K562 (cell line): Measurements from ENCODE around the gene RAD50. TPM values are rescaled to one million over a fixed set of nuclear protein-coding genes. Genes with fewer than 3 reads are reported as not detected.

Experiments used
- ATAC-seq: fragments of 200-7000 bp; cut with Tn5 transposase; 3 replicates; pipeline ENCODE4 v1.9.1; 2020; ENCODE audit warnings: moderate library complexity
- BruUV-seq: library from RNA; stranded (reverse); fragments of 400-500 nt; replicated peaks from 2 replicates; lab custom pipeline; 2021; lab: Mats Ljungman, UMichigan
- CTCF ChIA-PET: fragments of 300-600 bp; formaldehyde crosslinking; extraction: SDS; loops from one replicate; lab custom pipeline; 2021; ENCODE audit warnings: low intra/inter-chr PET ratio; lab: Yijun Ruan, JAX
- POLR2A ChIA-PET: fragments of 300-600, 350-650 bp; sonication (Branson Sonifier 250); formaldehyde crosslinking; extraction: SDS; loops from one replicate; lab custom pipeline; 2021; ENCODE audit warnings: antibody characterized with exemption, inconsistent platforms; lab: Yijun Ruan, JAX
- DNase-seq, 4 experiments: peaks; one replicate each; pipeline versions ENCODE4 v3.0.0 to v3.0.0-alpha.2; 2011 to 2018; ENCODE audit warnings: low spot score in 3 of 4, mixed read lengths in 3 of 4; ENCODE audit errors: extremely low read depth in 1 of 4
- FAIRE-seq: peaks from 2 replicates; lab custom pipeline; 2011; peaks lifted over from hg19 to GRCh38; lab: Jason Lieb, UNC
- H2AFZ ChIP-seq: 2 replicates; pipeline ENCODE4 v1.6.0; 2011; ENCODE audit warnings: low read depth, low read length, control low read depth, inconsistent platforms
- H3K27ac ChIP-seq: fragments of 200-600 bp; 3 replicates; pipeline ENCODE4 v1.8.0; 2011; ENCODE audit warnings: low read depth, mild to moderate bottlenecking, control low read depth, inconsistent platforms, low read length, moderate library complexity, mixed read lengths; ENCODE audit errors: extremely low read depth
- H3K27me3 ChIP-seq, 2 experiments: fragments of 300-600 bp in 1 of 2; 2 replicates in 1 of 2; 3 replicates in 1 of 2; pipeline versions ENCODE4 v1.6.0 to v1.8.0; 2011; ENCODE audit warnings: inconsistent platforms in 2 of 2, low read length in 2 of 2, mild to moderate bottlenecking in 1 of 2, mixed read lengths in 1 of 2, moderate library complexity in 1 of 2; ENCODE audit not compliant: control insufficient read depth in 2 of 2, insufficient read depth in 2 of 2
- H3K36me3 ChIP-seq: fragments of 300-600 bp; 3 replicates; pipeline ENCODE4 v1.8.0; 2011; ENCODE audit warnings: mild to moderate bottlenecking, low read length, inconsistent platforms; ENCODE audit not compliant: control insufficient read depth, insufficient read depth
- H3K4me1 ChIP-seq, 2 experiments: fragments of 200-600 bp in 1 of 2; replicated peaks in 1 of 2; 2 replicates in 1 of 2; 3 replicates in 1 of 2; pipeline versions ENCODE4 v1.5.1 to v1.8.0; 2011; ENCODE audit warnings: inconsistent platforms in 2 of 2, low read length in 2 of 2, mild to moderate bottlenecking in 1 of 2, mixed read lengths in 1 of 2, moderate library complexity in 1 of 2; ENCODE audit not compliant: control insufficient read depth in 2 of 2, insufficient read depth in 2 of 2
- H3K4me2 ChIP-seq: 2 replicates; pipeline ENCODE4 v1.6.1; 2011; ENCODE audit warnings: low read length, control low read depth, inconsistent platforms, mixed read lengths; ENCODE audit not compliant: insufficient read depth
- H3K4me3 ChIP-seq: fragments of 200-600 bp; sonication (generic), shearing (Covaris generic); 2 replicates; pipeline ENCODE4 v1.5.1; 2016; ENCODE audit warnings: control low read depth, inconsistent platforms
- H3K79me2 ChIP-seq: fragments of 200-600 bp; 3 replicates; pipeline ENCODE4 v1.8.0; 2011; ENCODE audit warnings: low read length, inconsistent platforms; ENCODE audit not compliant: control insufficient read depth, insufficient read depth
- H3K9ac ChIP-seq, 2 experiments: 2 replicates each; pipeline versions ENCODE4 v1.6.0 to v1.6.1; 2011; ENCODE audit warnings: low read depth in 2 of 2, low read length in 2 of 2, control low read depth in 1 of 2, inconsistent platforms in 1 of 2, mild to moderate bottlenecking in 1 of 2, mixed read lengths in 1 of 2; ENCODE audit not compliant: insufficient read depth in 1 of 2
- H3K9me1 ChIP-seq: one replicate; pipeline ENCODE4 v1.6.0; 2011; ENCODE audit warnings: inconsistent platforms, mild to moderate bottlenecking, low read length, moderate library complexity; ENCODE audit not compliant: control insufficient read depth, insufficient read depth
- H3K9me3 ChIP-seq: replicated peaks from 2 replicates; pipeline ENCODE4 v1.5.1; 2011; ENCODE audit warnings: low read depth, low read length, inconsistent platforms; ENCODE audit not compliant: control insufficient read depth, insufficient read depth
- H4K20me1 ChIP-seq: replicated peaks from 2 replicates; pipeline ENCODE4 v1.6.1; 2011; ENCODE audit warnings: low read length, inconsistent platforms, mixed read lengths; ENCODE audit not compliant: control insufficient read depth, insufficient read depth
- ARID2 ChIP-seq: fragments of 450-650 bp; IDR thresholded peaks from 2 replicates; pipeline ENCODE4 v1.6.1; 2017; ENCODE audit warnings: antibody characterized with exemption, mild to moderate bottlenecking
- CREB1 ChIP-seq, 2 experiments: sonication (generic) in 1 of 2; formaldehyde crosslinking in 1 of 2; IDR thresholded peaks; 2 replicates each; pipeline versions ENCODE4 v1.6.1 to v1.8.0; 2012 to 2022; ENCODE audit warnings: inconsistent platforms in 1 of 2, mild to moderate bottlenecking in 1 of 2, missing genetic modification reagents in 1 of 2, moderate library complexity in 1 of 2
- DIDO1 ChIP-seq: fragments of 450-650 bp; IDR thresholded peaks from 2 replicates; pipeline ENCODE4 v1.6.1; 2016; ENCODE audit warnings: low read depth, missing biosample characterization, missing genetic modification characterization
- DPF2 ChIP-seq: fragments of 450-650 bp; IDR thresholded peaks from 2 replicates; pipeline ENCODE4 v1.6.1; 2016
- ETV1 ChIP-seq: fragments of 450-650 bp; conservative IDR thresholded peaks from 2 replicates; pipeline ENCODE4 v1.6.1; 2016; ENCODE audit warnings: missing genetic modification characterization, control low read depth, low read depth, missing compliant biosample characterization
- FOSL1 ChIP-seq: fragments of 200-800 bp; sonication (Bioruptor generic); conservative IDR thresholded peaks from 2 replicates; pipeline ENCODE4 v1.6.1; 2016; ENCODE audit warnings: missing genetic modification characterization, missing compliant biosample characterization
- HDAC1 ChIP-seq, 2 experiments: fragments of 450-650 bp; IDR thresholded peaks; 2 replicates each; pipeline ENCODE4 v1.6.1; 2016 to 2017; ENCODE audit warnings: inconsistent platforms in 1 of 2, mild to moderate bottlenecking in 1 of 2, moderate library complexity in 1 of 2
- JUNB ChIP-seq: fragments of 450-650 bp; formaldehyde crosslinking; conservative IDR thresholded peaks from 2 replicates; pipeline ENCODE4 v1.4.0; 2020; ENCODE audit warnings: mild to moderate bottlenecking
- MNT ChIP-seq, 2 experiments: fragments of 450-650 bp; conservative IDR thresholded peaks; 2 replicates each; pipeline ENCODE4 v1.6.1; 2017; ENCODE audit warnings: mild to moderate bottlenecking in 2 of 2, moderate library complexity in 2 of 2
- NFXL1 ChIP-seq: fragments of 450-650 bp; formaldehyde crosslinking; IDR thresholded peaks from 2 replicates; pipeline ENCODE4 v1.4.0; 2021; ENCODE audit warnings: mild to moderate bottlenecking
- TBL1XR1 ChIP-seq, 2 experiments: IDR thresholded peaks; 2 replicates each; pipeline ENCODE4 v1.6.1; 2012; ENCODE audit warnings: improper control_type of control experiment in 2 of 2, low read length in 2 of 2, mild to moderate bottlenecking in 1 of 2
- TEAD4 ChIP-seq, 2 experiments: sonication (generic) in 1 of 2; formaldehyde crosslinking in 1 of 2; IDR thresholded peaks; 2 replicates each; pipeline versions ENCODE4 v1.6.1 to v1.8.0; 2012 to 2022; ENCODE audit warnings: borderline replicate concordance in 1 of 2, inconsistent platforms in 1 of 2, low read length in 1 of 2, mild to moderate bottlenecking in 1 of 2, missing genetic modification reagents in 1 of 2
- ZNF12 ChIP-seq: sonication (generic); formaldehyde crosslinking; IDR thresholded peaks from 2 replicates; pipeline ENCODE4 v1.4.0; 2020; ENCODE audit warnings: mild to moderate bottlenecking, missing genetic modification reagents
- ZNF316 ChIP-seq: fragments of 450-650 bp; IDR thresholded peaks from 2 replicates; pipeline ENCODE4 v1.6.1; 2016
- ZNF436 ChIP-seq: fragments of 250-450, 450-650 bp; sonication (Bioruptor Pico); formaldehyde crosslinking; IDR thresholded peaks from 2 replicates; pipeline ENCODE4 v1.7.0; 2020; ENCODE audit warnings: mild to moderate bottlenecking
- WGBS: fragments of 100-300 bp; shearing (Covaris generic); methylation state at CpG from one replicate; pipeline ENCODE4 v1.1.6; 2016; ENCODE audit warnings: low coverage, mixed read lengths; ENCODE audit not compliant: insufficient coverage; ENCODE audit errors: missing lambda C conversion rate; 5-methylcytosine and 5-hydroxymethylcytosine counted together
- in situ Hi-C: fragments of 300-500 bp; cut with MboI; formaldehyde crosslinking; loops from 4 replicates; pipeline ENCODE4 v1.15.0; 2018; ENCODE audit warnings: inconsistent platforms, mixed read lengths
- intact Hi-C: fragments of 100-400 bp; cut with micrococcal nuclease; formaldehyde crosslinking; loops from 2 replicates; pipeline ENCODE4 v1.14.2; 2022
- polyA plus RNA-seq, 8 experiments: library from polyadenylated mRNA; depleted of rRNA in 4 of 8; stranded (reverse) in 5 of 8; unstranded in 3 of 8; fragments of >200 nt; fragmentation: Nextera tagmentation in 2 of 8; fragmentation: Illumina TruSeq in 1 of 8; extraction: Ambion mirVana in 2 of 8; extraction: Trizol in 1 of 8; gene quantifications; 2 replicates each; pipeline versions ENCODE4 v1.2.1 to v1.2.3, GENCODE V29; 2011 to 2014; ENCODE audit warnings: inconsistent platforms in 1 of 8, missing spikeins in 1 of 8
- total RNA-seq, 7 experiments: library from RNA; depleted of rRNA in 6 of 7; stranded (reverse); fragments of >200 nt in 6 of 7; fragmentation: Illumina TruSeq in 2 of 7; extraction: Trizol in 2 of 7; gene quantifications; 2 replicates each; pipeline versions ENCODE4 v1.2.1 to v1.2.3, GENCODE V29; 2011 to 2021; ENCODE audit warnings: low replicate concordance in 1 of 7
- TF ChIP-seq, protein P1 (sequence below): fragments of 450-650 bp; IDR thresholded peaks from one replicate; pipeline ENCODE4 v1.6.1; 2018; ENCODE audit warnings: mild to moderate bottlenecking, moderate library complexity; ENCODE audit not compliant: partially characterized antibody
- TF ChIP-seq, protein P2 (sequence below): fragments of 250-450 bp; sonication (Bioruptor Pico); IDR thresholded peaks from 2 replicates; pipeline ENCODE4 v1.4.0; 2020

Gene RAD50
- total and polyA plus RNA-seq, 9 of the 15 experiments (the other 6 are each of a cell fraction or from before 2014, with no cell fraction given), result 15.3 to 74.2 (median 44.1) TPM

DNA sequence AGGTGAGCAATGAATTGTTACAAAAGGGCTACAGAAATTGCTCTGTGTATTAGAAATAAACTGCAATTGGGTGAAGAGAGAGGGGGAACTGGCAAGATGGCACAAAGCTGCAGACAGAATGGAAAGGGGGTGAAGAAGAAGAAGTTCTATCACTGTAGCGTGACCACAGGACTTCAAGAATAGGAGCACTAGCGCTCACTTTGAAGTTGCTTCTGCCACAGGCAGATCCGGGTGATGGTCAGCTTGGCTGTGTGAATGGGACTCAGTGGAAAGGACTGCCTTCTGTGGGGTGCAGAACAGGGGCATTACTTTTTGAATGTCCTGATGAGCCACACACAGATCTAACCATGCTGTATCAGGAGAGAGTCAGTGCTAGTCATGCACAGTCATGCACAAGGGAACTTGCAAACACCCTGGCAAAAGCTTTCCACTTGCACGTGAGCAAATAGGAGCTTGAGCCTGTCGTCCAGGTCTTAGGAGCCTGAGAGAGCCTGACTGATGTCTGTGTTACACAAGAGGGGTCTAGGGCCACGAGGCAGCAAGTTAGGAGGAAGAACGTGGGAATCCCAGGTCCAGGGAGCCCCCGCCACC, 29.7 kb upstream of the RAD50 start:
- WGBS, result 42% methylated on average over 8 of the region's 8 CpGs
- intact Hi-C loops, result loop anchor here (1.0 to 5.0 kb wide), 5 partner anchors 65 to 356 kb away; no protein-coding TSS in a partner anchor
- no TSS peak for BruUV-seq
- TF ChIP-seq MNT (conservative IDR thresholded peaks at IDR 0.05) (peak in 1 of 2 experiments; percentile 1; a peak in 1 of 4 replicates), NFXL1 (0 out of 2 replicates have a peak, but pooled peaks have one; percentile 60), TBL1XR1 (IDR thresholded peaks at IDR 0.05; ENCODE audit: low read length in 2 of 2) (no peak), HDAC1 (IDR thresholded peaks at IDR 0.05) (peak in 1 of 2 experiments; percentile 19; a peak in 1 of 4 replicates), CREB1 (IDR thresholded peaks at IDR 0.05) (no peak), CREB1 (CRISPR knock-in tag; IDR thresholded peaks at IDR 0.05) (peak; percentile 3; the same call in 1 of the 2 replicates), ZNF316 (peak; percentile 73), ZNF12 (0 out of 2 replicates have a peak, but pooled peaks have one; percentile 32), FOSL1 (no peak), ZNF436 (CRISPR knock-in tag) (0 out of 2 replicates have a peak, but pooled peaks have one; percentile 25), ETV1 (tag) (peak; percentile 10; the same call in 1 of the 2 replicates), TEAD4 (IDR thresholded peaks at IDR 0.05; ENCODE audit: low read length) (no peak), TEAD4 (CRISPR knock-in tag; IDR thresholded peaks at IDR 0.05; ENCODE audit: borderline replicate concordance) (no peak), DPF2 (peak; percentile 51; the same call in 1 of the 2 replicates), DIDO1 (tag) (no peak), JUNB (CRISPR knock-in tag) (0 out of 2 replicates have a peak, but pooled peaks have one; percentile 2), ARID2 (0 out of 2 replicates have a peak, but pooled peaks have one; percentile 1)
- TF ChIP-seq, protein P1, sequence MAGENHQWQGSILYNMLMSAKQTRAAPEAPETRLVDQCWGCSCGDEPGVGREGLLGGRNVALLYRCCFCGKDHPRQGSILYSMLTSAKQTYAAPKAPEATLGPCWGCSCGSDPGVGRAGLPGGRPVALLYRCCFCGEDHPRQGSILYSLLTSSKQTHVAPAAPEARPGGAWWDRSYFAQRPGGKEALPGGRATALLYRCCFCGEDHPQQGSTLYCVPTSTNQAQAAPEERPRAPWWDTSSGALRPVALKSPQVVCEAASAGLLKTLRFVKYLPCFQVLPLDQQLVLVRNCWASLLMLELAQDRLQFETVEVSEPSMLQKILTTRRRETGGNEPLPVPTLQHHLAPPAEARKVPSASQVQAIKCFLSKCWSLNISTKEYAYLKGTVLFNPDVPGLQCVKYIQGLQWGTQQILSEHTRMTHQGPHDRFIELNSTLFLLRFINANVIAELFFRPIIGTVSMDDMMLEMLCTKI, result no peak
- TF ChIP-seq, protein P2, sequence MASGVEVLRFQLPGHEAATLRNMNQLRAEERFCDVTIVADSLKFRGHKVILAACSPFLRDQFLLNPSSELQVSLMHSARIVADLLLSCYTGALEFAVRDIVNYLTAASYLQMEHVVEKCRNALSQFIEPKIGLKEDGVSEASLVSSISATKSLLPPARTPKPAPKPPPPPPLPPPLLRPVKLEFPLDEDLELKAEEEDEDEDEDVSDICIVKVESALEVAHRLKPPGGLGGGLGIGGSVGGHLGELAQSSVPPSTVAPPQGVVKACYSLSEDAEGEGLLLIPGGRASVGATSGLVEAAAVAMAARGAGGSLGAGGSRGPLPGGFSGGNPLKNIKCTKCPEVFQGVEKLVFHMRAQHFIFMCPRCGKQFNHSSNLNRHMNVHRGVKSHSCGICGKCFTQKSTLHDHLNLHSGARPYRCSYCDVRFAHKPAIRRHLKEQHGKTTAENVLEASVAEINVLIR (CRISPR knock-in tag), result 0 out of 2 replicates have a peak, but pooled peaks have one; percentile 16

More for the DNA sequence above, 29.7 kb upstream of the RAD50 start:
- ChIA-PET POLR2A (interaction anchor here (1.0 to 2.2 kb wide), 4 partner anchors 9 to 107 kb away, joined by 3 to 7 read pairs (median 4); partner anchors contain the start of gene RAD50), CTCF (interaction anchor here (1.3 to 1.9 kb wide), 3 partner anchors 64 to 356 kb away, joined by 3 to 8 read pairs (median 4); no protein-coding TSS in a partner anchor)
- peak overlapping the region; percentile 22 for H3K4me3 ChIP-seq
- peaks cover 4 to 26% of the 10 kb centered on the region in 2 experiments; a peak in 4 of 5 replicates for H3K4me1 ChIP-seq
- peak overlapping the region; percentile 58 to 61; a peak in 3 of 4 replicates for H3K9ac ChIP-seq
- FAIRE-seq, result no peak
- peak overlapping the region; percentile 18; the same call in 1 of the 3 replicates for H3K27ac ChIP-seq
- H3K4me2 ChIP-seq, result peak overlapping the region; percentile 70
- peak overlapping the region; percentile 97 for H2AFZ ChIP-seq
- H3K9me1 ChIP-seq, result no peaks in the 10 kb centered on the region
- ATAC-seq, result peak; percentile 57
- no peaks in the 10 kb centered on the region for H3K9me3 ChIP-seq
- no peaks in the 10 kb centered on the region for H3K36me3 ChIP-seq
- no peaks in the 10 kb centered on the region for H3K79me2 ChIP-seq
- no peaks in the 10 kb centered on the region for H3K27me3 ChIP-seq
- H4K20me1 ChIP-seq, result no peaks in the 10 kb centered on the region
- in situ Hi-C loops, result loop anchor here (5.0 kb wide), 1 partner anchor 345 kb away; the partner anchor contains the start of gene LEAP2
- peak; percentile 13 to 39 (median 24) for DNase-seq
